ENCODE measurements around the gene MACF1. TPM values are rescaled to one million over a fixed set of nuclear protein-coding genes. Genes with fewer than 3 reads are reported as not detected.
A peak's percentile ranks its signal among the peaks of the same experiment; 100 is the strongest.

Gene MACF1
- total RNA-seq, 1 experiment from 2014 or later = 6.2 TPM

GRCh38 chr1:39269791-39270342 is 65.4 kb downstream of the MACF1 start:
- peak; percentile 94 for DNase-seq
- Histone ChIP-seq H3K4me3 (ENCODE audit: low read length) (0 out of 2 replicates have a peak overlapping the region, but pooled peaks have one; percentile 3), H3K9me2 (replicated peaks; ENCODE audit: insufficient read depth, low read length) (no peaks in the 10 kb centered on the region), H3K27ac (ENCODE audit: low read length) (no peak overlapping the region), H3K9ac (ENCODE audit: low read length) (no peak overlapping the region), H3K27me3 (ENCODE audit: low read length) (no peaks in the 10 kb centered on the region), H3K79me2 (ENCODE audit: low read length) (no peaks in the 10 kb centered on the region), H3K4me2 (ENCODE audit: low read depth, low read length, poor library complexity, severe bottlenecking) (peak overlapping the region; percentile 50), H3K9me3 (ENCODE audit: low read length) (no peaks in the 10 kb centered on the region), H3K4me1 (ENCODE audit: low read length) (peaks cover 33% of the 10 kb centered on the region), H2AFZ (ENCODE audit: low read length) (no peak overlapping the region), H3K36me3 (ENCODE audit: insufficient read depth, low read length) (no peaks in the 10 kb centered on the region), H4K20me1 (ENCODE audit: insufficient read depth, low read depth, low read length) (peaks cover 6% of the 10 kb centered on the region; the same call in 1 of the 2 replicates)

- Histone ChIP-seq H3K27ac (ENCODE audit: low read length) (no peak overlapping the region), H3K36me3 (ENCODE audit: insufficient read depth, low read length) (no peaks in the 10 kb centered on the region), H3K4me1 (ENCODE audit: low read length) (peaks cover 33% of the 10 kb centered on the region), H3K9me3 (ENCODE audit: low read length) (no peaks in the 10 kb centered on the region), H3K79me2 (ENCODE audit: low read length) (no peaks in the 10 kb centered on the region), H3K27me3 (ENCODE audit: low read length) (no peaks in the 10 kb centered on the region), H4K20me1 (ENCODE audit: insufficient read depth, low read depth, low read length) (peaks cover 6% of the 10 kb centered on the region; the same call in 1 of the 2 replicates), H3K4me2 (ENCODE audit: low read depth, low read length, poor library complexity, severe bottlenecking) (peak overlapping the region; percentile 50), H2AFZ (ENCODE audit: low read length) (no peak overlapping the region), H3K4me3 (ENCODE audit: low read length) (no peak overlapping the region), H3K9ac (ENCODE audit: low read length) (no peak overlapping the region), H3K9me2 (replicated peaks; ENCODE audit: insufficient read depth, low read length) (no peaks in the 10 kb centered on the region)
- DNase-seq = no peak
Measured at GRCh38 chr1:39270368-39270767, 65.9 kb downstream of the MACF1 start.

GRCh38 chr1:39272027-39272797 is 67.7 kb downstream of the MACF1 start:
- Histone ChIP-seq H3K4me3 (ENCODE audit: low read length) (no peak overlapping the region), H3K27ac (ENCODE audit: low read length) (no peak overlapping the region), H3K36me3 (ENCODE audit: insufficient read depth, low read length) (no peaks in the 10 kb centered on the region), H3K4me1 (ENCODE audit: low read length) (peaks cover 33% of the 10 kb centered on the region), H3K79me2 (ENCODE audit: low read length) (no peaks in the 10 kb centered on the region), H3K9ac (ENCODE audit: low read length) (no peak overlapping the region), H3K9me3 (ENCODE audit: low read length) (no peaks in the 10 kb centered on the region), H2AFZ (ENCODE audit: low read length) (no peak overlapping the region), H3K4me2 (ENCODE audit: low read depth, low read length, poor library complexity, severe bottlenecking) (no peak overlapping the region), H3K9me2 (replicated peaks; ENCODE audit: insufficient read depth, low read length) (no peaks in the 10 kb centered on the region), H4K20me1 (ENCODE audit: insufficient read depth, low read depth, low read length) (0 out of 2 replicates have a peak, but pooled peaks cover 6% of the 10 kb centered on the region), H3K27me3 (ENCODE audit: low read length) (no peaks in the 10 kb centered on the region)
- DNase-seq = no peak

- Histone ChIP-seq H3K4me3 (ENCODE audit: low read length) (no peak overlapping the region), H2AFZ (ENCODE audit: low read length) (no peak overlapping the region), H3K79me2 (ENCODE audit: low read length) (no peaks in the 10 kb centered on the region), H3K36me3 (ENCODE audit: insufficient read depth, low read length) (no peaks in the 10 kb centered on the region), H3K27me3 (ENCODE audit: low read length) (no peaks in the 10 kb centered on the region), H3K27ac (ENCODE audit: low read length) (no peak overlapping the region), H3K4me1 (ENCODE audit: low read length) (peaks cover 33% of the 10 kb centered on the region), H4K20me1 (ENCODE audit: insufficient read depth, low read depth, low read length) (0 out of 2 replicates have a peak, but pooled peaks cover 6% of the 10 kb centered on the region), H3K4me2 (ENCODE audit: low read depth, low read length, poor library complexity, severe bottlenecking) (no peak overlapping the region), H3K9me3 (ENCODE audit: low read length) (no peaks in the 10 kb centered on the region), H3K9me2 (replicated peaks; ENCODE audit: insufficient read depth, low read length) (no peaks in the 10 kb centered on the region), H3K9ac (ENCODE audit: low read length) (no peak overlapping the region)
- DNase-seq = no peak
Measured at GRCh38 chr1:39272798-39273469, 68.4 kb downstream of the MACF1 start.

- Histone ChIP-seq H3K36me3 (ENCODE audit: insufficient read depth, low read length) (no peaks in the 10 kb centered on the region), H3K27me3 (ENCODE audit: low read length) (no peaks in the 10 kb centered on the region), H4K20me1 (ENCODE audit: insufficient read depth, low read depth, low read length) (no peaks in the 10 kb centered on the region), H3K9me3 (ENCODE audit: low read length) (no peaks in the 10 kb centered on the region), H2AFZ (ENCODE audit: low read length) (no peak overlapping the region), H3K4me2 (ENCODE audit: low read depth, low read length, poor library complexity, severe bottlenecking) (no peak overlapping the region), H3K9me2 (replicated peaks; ENCODE audit: insufficient read depth, low read length) (no peaks in the 10 kb centered on the region), H3K9ac (ENCODE audit: low read length) (no peak overlapping the region), H3K27ac (ENCODE audit: low read length) (no peak overlapping the region), H3K79me2 (ENCODE audit: low read length) (no peaks in the 10 kb centered on the region), H3K4me1 (ENCODE audit: low read length) (peaks cover 3% of the 10 kb centered on the region), H3K4me3 (ENCODE audit: low read length) (no peak overlapping the region)
- no peak for DNase-seq
Measured at GRCh38 chr1:39275836-39276507, 71.5 kb downstream of the MACF1 start.

GRCh38 chr1:39277879-39278278 is 73.4 kb downstream of the MACF1 start:
- no peak overlapping the region for H3K9ac ChIP-seq (ENCODE audit: low read length)
- H3K4me2 ChIP-seq (ENCODE audit: low read depth, low read length, poor library complexity, severe bottlenecking) = no peak overlapping the region
- H3K9me2 ChIP-seq (replicated peaks; ENCODE audit: insufficient read depth, low read length) = no peaks in the 10 kb centered on the region
- H3K36me3 ChIP-seq (ENCODE audit: insufficient read depth, low read length) = no peaks in the 10 kb centered on the region
- H3K27me3 ChIP-seq (ENCODE audit: low read length) = no peaks in the 10 kb centered on the region
- H2AFZ ChIP-seq (ENCODE audit: low read length) = no peak overlapping the region
- no peaks in the 10 kb centered on the region for H3K4me1 ChIP-seq (ENCODE audit: low read length)
- H3K4me3 ChIP-seq (ENCODE audit: low read length) = no peak overlapping the region
- H3K27ac ChIP-seq (ENCODE audit: low read length) = no peak overlapping the region
- no peaks in the 10 kb centered on the region for H4K20me1 ChIP-seq (ENCODE audit: insufficient read depth, low read depth, low read length)
- DNase-seq = no peak
- no peaks in the 10 kb centered on the region for H3K79me2 ChIP-seq (ENCODE audit: low read length)
- H3K9me3 ChIP-seq (ENCODE audit: low read length) = no peaks in the 10 kb centered on the region

- Histone ChIP-seq H3K4me2 (ENCODE audit: low read depth, low read length, poor library complexity, severe bottlenecking) (no peak overlapping the region), H3K9ac (ENCODE audit: low read length) (no peak overlapping the region), H2AFZ (ENCODE audit: low read length) (no peak overlapping the region), H4K20me1 (ENCODE audit: insufficient read depth, low read depth, low read length) (no peaks in the 10 kb centered on the region), H3K9me3 (ENCODE audit: low read length) (no peaks in the 10 kb centered on the region), H3K4me1 (ENCODE audit: low read length) (no peaks in the 10 kb centered on the region), H3K27ac (ENCODE audit: low read length) (no peak overlapping the region), H3K79me2 (ENCODE audit: low read length) (no peaks in the 10 kb centered on the region), H3K36me3 (ENCODE audit: insufficient read depth, low read length) (no peaks in the 10 kb centered on the region), H3K27me3 (ENCODE audit: low read length) (no peaks in the 10 kb centered on the region), H3K9me2 (replicated peaks; ENCODE audit: insufficient read depth, low read length) (no peaks in the 10 kb centered on the region), H3K4me3 (ENCODE audit: low read length) (no peak overlapping the region)
- no peak for DNase-seq
Measured at GRCh38 chr1:39282537-39283216, 78.2 kb downstream of the MACF1 start.

All from Karpas-422 (cell line).